NCI-H1436 treated with DMSO at 0.1 percent for 48 hours (cell line): ENCODE measurements around the gene PJA2.

Experiments used
- DNase-seq: peaks from one replicate; lab custom pipeline; 2025; lab: John Stamatoyannopoulos, UW

PJA2 gene

DNA sequence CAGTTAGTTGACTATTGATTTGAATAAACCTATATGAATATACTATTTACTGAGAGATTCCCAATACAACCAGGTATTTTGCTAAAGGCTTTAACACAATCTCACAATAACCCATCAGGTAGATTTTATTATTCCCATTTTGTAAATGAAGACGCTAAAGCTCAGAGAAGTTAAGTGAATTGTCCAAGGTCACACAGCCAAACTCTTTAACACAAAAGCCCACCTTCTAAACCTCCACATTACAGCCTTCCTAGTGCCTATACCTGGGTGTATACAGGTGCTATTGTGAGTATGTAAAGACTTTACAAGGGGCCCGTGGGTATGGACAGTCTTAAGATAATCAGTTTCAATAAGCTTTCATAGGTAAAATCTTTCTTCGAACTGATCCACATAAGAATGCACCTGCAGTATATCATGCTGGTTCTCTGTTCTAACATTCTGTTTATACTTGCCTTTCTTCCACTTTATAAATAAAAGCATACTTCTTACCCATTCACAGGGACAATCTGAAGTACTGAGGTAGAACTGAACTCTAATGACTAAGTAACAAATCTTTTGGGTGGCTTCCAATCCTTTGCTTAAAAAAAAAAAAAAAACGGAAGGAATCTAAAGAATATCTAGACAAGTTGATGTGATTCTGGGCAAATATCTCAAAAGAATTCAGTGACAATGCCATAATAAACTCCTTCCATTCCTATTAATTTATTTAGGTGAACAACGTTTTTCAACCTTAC, 59.1 kb downstream of the PJA2 start:
- no peak for DNase-seq

DNA sequence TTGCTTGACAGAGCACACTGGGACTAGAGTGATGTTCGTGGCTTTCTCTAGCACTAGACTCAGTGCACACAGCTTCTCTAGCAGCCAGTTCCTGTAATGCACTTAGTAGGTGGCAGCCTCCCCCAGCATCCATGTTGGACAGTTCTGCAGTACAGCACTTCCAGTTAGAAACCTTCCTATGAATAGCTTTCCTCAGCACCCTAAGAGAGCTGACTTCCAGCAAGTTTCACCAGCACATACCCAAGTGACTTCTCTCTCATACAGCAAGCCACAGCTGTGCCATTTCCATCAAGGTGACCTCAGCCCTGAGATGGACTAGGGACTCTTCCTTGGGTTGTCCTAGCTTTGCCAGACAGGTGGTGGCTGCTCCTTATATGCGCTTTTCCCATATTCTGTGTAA, 60.4 kb downstream of the PJA2 start:
- DNase-seq: no peak

DNA sequence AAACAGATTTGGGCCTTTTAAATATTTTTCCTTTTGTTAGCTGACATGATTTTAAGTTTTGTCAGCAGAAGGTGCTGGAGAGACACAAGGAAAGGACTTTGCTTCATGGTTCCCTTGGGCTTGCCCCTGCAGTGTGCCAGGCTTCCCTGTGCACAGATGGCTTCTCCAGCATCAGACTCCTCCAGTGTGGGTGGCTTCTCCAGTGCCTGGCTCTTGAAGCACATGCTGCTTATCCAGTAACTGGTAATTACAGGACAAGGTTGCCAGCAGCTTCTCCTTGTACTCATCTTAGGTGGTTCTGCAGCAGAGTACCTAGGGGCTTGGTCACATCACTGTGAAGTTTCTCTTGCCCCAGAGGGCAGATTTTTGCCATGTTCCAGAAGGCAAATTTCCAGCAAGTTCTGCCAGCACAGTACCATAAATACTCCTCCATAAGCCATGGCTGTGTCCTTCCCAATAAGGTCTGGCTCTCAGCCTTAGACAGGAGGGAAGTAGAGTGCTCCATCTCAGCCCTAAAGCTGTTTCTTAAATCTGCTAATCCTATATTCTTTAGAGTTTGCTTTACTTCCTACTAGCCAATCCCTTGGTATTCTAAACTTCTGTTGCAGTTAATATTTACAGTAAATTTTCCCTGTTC, 62.4 kb downstream of the PJA2 start:
- no peak for DNase-seq

DNA sequence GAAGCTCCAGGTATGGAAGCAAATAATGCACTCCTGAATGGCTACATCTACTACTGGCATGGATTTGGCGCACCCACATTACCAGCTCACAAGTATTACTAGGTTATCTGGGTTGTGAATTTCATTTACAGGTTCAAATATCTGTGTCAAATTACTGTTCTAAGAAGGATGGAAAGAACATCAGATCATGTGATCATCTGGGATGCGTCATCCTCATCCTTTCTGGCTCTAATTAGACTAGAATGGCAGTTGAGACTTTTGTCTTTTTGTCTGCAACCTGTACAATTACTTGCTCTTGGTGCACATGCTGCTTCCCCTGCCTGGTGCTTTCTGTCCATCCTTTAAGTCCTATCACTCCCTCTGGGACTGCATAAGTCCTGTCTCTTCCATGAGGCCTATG, 64.1 kb downstream of the PJA2 start:
- no peak for DNase-seq

- DNase-seq: no peak
These were observed 69.4 kb downstream of the PJA2 start for GRCh38 chr5:109340351-109340750.

GRCh38 chr5:109335114-109335513, 74.7 kb downstream of the PJA2 start:
- no peak for DNase-seq

DNA sequence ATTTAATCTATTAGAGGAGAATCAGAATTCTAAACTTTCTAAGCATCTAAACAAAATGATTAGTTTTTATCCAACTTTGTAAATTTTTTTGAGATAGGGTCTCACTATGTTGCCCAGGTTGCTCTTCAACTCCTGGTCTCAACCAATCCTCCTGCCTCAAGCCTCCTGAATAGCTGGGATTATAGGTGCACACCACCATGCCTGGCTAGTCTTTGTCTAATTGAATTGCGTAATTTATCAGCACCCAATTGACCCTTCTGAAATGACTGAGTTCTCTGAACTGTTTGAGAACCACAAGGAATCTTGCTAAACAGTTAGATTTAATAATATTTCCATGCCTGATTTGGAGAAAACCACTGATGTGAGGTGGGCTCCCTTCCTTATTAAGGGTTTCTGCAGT, 75.7 kb downstream of the PJA2 start:
- no peak for DNase-seq

GRCh38 chr5:109329333-109330237, 80.2 kb downstream of the PJA2 start:
- no peak for DNase-seq

DNA sequence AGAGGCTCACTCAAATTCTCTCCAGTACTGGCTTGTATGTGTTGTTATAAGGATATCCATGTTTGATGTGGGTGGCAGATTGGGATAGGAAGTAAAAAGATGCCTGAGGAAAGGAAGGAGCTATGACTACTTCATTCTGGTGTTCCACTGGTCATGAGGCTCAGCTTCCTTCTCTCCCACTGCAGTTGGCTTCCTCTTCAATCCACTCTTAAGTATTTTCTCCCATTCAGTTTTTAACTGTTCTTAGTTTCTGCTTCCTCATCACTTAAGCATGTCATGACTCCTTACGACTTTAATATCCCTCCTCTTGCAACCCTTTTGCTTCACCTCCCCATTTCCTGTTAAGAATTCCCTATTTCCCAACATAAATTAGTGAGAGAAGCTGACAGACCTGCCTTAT, 81.1 kb downstream of the PJA2 start:
- DNase-seq: no peak

DNA sequence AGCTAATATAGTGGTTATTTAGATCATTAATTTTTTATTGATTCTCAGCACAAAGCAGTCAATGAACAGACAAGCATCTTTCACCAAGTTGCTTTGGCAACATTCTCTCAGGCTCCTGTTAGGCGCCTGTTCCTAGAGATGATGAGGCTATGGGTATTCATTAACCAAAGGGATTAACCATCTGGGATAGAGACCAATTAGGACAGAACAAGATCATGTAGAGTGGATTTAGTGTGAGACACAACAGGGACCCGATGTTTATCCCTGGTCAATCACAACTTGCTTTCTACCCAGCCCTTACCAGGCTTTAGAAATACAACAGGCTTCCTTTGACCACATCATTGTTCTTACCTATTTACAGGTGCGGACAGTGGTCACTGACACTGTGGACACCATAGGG, 82.2 kb downstream of the PJA2 start:
- no peak for DNase-seq

GRCh38 chr5:109326919-109327318, 82.9 kb downstream of the PJA2 start:
- DNase-seq: no peak

DNA sequence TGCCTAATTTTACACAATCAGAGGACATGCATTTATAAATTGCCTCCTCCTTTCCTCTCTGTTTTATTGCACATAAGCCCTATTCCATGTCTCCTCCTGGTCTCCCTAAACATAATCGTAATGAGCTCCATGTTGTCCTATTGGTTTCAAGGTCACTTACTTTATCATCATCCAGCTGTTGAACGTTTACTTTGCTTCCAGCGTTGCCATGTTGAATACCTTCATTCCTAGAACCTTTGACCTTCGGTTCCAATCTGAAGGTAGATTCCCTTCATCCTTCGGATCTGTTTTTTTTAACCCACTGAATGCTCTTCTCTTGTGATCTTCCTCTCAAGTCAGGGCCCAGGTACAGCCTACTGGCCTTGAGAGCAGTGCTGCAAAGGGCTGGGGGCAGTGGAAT, 84.3 kb downstream of the PJA2 start:
- DNase-seq: no peak

DNA sequence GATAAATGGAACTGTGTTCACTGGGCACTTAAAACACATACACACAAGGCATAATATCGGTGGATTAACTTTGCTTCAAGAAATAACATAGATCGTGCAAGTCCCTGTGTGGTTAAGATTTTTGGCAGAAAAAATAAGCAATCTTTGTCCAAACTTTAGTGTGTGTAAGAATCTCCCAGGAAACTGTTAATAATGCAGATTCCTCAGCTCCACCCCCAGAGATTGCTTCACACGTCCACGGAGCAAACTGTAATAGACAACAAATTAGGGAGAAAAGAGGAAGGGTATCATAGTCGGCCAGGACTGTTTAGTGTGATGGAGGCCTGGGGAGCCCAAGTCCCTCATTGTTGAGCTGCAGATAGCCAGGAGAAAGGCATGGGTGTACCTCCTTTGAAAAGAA, 84.8 kb downstream of the PJA2 start:
- DNase-seq: no peak

- DNase-seq: no peak
These were observed 85.4 kb downstream of the PJA2 start for GRCh38 chr5:109324351-109324750.

- DNase-seq: no peak
These were observed 87.1 kb downstream of the PJA2 start for GRCh38 chr5:109322694-109323093.

- no peak for DNase-seq
These were observed 90.4 kb downstream of the PJA2 start for GRCh38 chr5:109319351-109319750.

GRCh38 chr5:109318455-109319108, 91.2 kb downstream of the PJA2 start:
- no peak for DNase-seq

DNA sequence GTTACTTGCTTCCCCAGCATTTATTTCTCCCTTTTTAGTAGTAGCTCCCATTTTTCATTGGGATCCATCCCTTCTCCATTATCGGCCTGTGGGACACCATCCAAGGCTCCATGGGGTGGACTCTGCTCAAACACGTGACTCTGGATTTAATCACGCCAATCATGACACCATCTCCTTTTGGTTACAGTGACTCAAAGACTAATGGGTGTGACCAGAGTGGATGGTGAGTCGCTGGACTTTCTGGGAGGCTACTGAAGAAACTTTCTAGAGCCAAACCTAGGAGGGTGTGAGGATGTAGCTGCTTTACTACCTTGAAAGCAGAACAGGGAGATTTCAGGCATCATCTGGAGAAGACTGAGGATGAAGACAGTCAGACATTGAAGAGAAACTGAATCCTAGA, 93.1 kb downstream of the PJA2 start:
- no peak for DNase-seq

DNA sequence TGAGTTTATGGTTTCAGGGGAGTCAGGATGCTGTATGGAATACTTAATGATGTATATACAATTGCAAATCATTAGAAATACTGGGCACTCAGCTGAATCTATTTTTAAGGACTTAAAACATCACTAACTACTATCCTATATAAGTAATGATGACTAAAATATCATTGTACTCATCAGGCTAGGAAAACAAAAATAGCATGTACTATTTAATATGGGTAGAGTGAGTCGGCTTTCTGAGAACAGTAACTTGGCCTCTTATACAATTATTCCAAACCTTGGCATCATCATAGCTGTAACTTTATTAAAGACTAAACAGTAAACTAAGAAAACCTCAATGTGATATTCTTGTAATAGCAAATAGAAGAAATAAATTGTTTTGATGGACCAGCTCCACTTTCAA, 94.5 kb downstream of the PJA2 start:
- no peak for DNase-seq

GRCh38 chr5:109313127-109313526, 96.6 kb downstream of the PJA2 start:
- DNase-seq: no peak

- no peak for DNase-seq
These were observed 97.1 kb downstream of the PJA2 start for GRCh38 chr5:109312695-109313094.

DNA sequence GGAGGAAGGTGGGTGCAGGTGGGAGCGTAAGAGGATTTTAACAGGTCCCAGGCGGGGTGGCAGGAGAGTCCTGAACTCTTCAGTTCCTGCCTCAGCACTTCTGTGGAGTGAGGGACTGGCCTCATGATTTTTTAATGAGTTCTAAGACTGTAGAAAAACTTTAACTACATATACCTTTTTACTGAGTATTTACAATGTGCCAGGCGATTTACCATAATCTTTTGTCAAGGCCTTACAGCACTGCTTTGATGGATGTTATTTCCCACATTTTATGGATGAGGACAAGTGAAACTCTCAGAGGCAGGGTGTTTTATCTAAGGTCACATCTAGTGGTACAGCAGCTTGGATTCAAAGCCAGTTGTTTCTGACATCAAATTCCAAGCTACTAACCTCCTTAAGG, 99.5 kb downstream of the PJA2 start:
- DNase-seq: no peak
